ENCODE measurements around the gene ZC3H7A.

ZC3H7A gene

DNA sequence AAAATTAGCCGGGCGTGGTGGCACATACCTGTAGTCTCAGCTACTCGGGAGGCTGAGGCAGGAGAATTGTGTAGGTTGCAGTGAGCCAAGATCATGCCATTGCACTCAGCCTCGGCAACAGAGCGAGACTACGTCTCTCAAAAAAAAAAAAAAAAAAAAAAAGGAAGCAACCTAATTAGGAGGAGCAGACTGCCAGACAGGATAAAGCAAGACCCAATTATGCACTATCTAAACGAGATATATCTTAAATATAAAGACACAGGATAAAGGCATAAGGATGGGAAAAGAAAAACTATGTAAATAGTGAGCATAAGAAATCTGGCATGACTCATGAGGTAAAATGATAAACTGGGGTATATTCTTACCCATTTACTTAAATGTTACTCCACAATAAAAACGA, 59.3 kb downstream of the ZC3H7A start:
- ATAC-seq: no peak

DNA sequence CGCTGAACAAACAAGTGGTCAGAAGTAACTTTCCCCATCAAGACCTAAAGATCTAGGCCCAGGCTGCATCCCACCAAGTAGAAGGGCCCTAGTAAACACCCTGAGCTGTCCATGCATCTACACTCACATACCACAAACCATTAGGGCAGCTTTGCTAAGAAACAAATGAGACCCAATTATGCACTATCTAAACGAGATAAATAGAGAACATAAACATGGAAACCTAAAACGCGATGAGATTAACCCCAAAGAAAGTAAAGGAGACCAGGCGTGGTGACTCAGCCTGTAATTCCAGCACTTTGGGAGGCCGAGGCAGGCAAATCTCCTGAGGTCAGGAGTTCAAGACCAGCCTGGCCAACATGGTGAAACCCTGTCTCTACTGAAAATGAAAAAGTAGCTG, 60.2 kb downstream of the ZC3H7A start:
- TF ChIP-seq ARNTL (CRISPR knock-in tag; IDR thresholded peaks at IDR 0.05; ENCODE audit: borderline replicate concordance, low read depth) (no peak), PPARA (CRISPR knock-in tag; IDR thresholded peaks at IDR 0.05; ENCODE audit: borderline replicate concordance) (no peak), ZFP3 (CRISPR knock-in tag; IDR thresholded peaks at IDR 0.05) (no peak), OSR1 (CRISPR knock-in tag; IDR thresholded peaks at IDR 0.05) (no peak), RARB (CRISPR knock-in tag; IDR thresholded peaks at IDR 0.05) (no peak), PATZ1 (CRISPR knock-in tag; IDR thresholded peaks at IDR 0.05; ENCODE audit: borderline replicate concordance) (no peak), ZC3H10 (CRISPR knock-in tag; IDR thresholded peaks at IDR 0.05) (no peak), SNAI2 (CRISPR knock-in tag; IDR thresholded peaks at IDR 0.05) (no peak), ZNF565 (CRISPR knock-in tag; conservative IDR thresholded peaks at IDR 0.05; ENCODE audit: low read depth) (no peak), CREB5 (CRISPR knock-in tag; IDR thresholded peaks at IDR 0.05; ENCODE audit: low read depth) (no peak)

More for the DNA sequence above, 59.3 kb downstream of the ZC3H7A start:
- TF ChIP-seq ISL1 (CRISPR knock-in tag; IDR thresholded peaks at IDR 0.05) (no peak), PPARA (CRISPR knock-in tag; IDR thresholded peaks at IDR 0.05; ENCODE audit: borderline replicate concordance) (no peak), ARNTL (CRISPR knock-in tag; IDR thresholded peaks at IDR 0.05; ENCODE audit: borderline replicate concordance, low read depth) (no peak), ESRRG (CRISPR knock-in tag; IDR thresholded peaks at IDR 0.05) (no peak), GLIS3 (CRISPR knock-in tag; IDR thresholded peaks at IDR 0.05) (no peak), ZFP30 (CRISPR knock-in tag; IDR thresholded peaks at IDR 0.05) (no peak), SNAI2 (CRISPR knock-in tag; IDR thresholded peaks at IDR 0.05) (no peak), CREB5 (CRISPR knock-in tag; IDR thresholded peaks at IDR 0.05; ENCODE audit: low read depth) (no peak), BACH2 (CRISPR knock-in tag; IDR thresholded peaks at IDR 0.05; ENCODE audit: borderline replicate concordance) (no peak), ZC3H10 (CRISPR knock-in tag; IDR thresholded peaks at IDR 0.05) (no peak), ZNF70 (CRISPR knock-in tag; IDR thresholded peaks at IDR 0.05) (no peak), TCF4 (CRISPR knock-in tag; IDR thresholded peaks at IDR 0.05; ENCODE audit: borderline replicate concordance) (no peak), ZFP3 (CRISPR knock-in tag; IDR thresholded peaks at IDR 0.05) (no peak)
- TF ChIP-seq, protein P1, sequence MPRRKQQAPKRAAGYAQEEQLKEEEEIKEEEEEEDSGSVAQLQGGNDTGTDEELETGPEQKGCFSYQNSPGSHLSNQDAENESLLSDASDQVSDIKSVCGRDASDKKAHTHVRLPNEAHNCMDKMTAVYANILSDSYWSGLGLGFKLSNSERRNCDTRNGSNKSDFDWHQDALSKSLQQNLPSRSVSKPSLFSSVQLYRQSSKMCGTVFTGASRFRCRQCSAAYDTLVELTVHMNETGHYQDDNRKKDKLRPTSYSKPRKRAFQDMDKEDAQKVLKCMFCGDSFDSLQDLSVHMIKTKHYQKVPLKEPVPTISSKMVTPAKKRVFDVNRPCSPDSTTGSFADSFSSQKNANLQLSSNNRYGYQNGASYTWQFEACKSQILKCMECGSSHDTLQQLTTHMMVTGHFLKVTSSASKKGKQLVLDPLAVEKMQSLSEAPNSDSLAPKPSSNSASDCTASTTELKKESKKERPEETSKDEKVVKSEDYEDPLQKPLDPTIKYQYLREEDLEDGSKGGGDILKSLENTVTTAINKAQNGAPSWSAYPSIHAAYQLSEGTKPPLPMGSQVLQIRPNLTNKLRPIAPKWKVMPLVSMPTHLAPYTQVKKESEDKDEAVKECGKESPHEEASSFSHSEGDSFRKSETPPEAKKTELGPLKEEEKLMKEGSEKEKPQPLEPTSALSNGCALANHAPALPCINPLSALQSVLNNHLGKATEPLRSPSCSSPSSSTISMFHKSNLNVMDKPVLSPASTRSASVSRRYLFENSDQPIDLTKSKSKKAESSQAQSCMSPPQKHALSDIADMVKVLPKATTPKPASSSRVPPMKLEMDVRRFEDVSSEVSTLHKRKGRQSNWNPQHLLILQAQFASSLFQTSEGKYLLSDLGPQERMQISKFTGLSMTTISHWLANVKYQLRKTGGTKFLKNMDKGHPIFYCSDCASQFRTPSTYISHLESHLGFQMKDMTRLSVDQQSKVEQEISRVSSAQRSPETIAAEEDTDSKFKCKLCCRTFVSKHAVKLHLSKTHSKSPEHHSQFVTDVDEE (CRISPR knock-in tag; IDR thresholded peaks at IDR 0.05): no peak

DNA sequence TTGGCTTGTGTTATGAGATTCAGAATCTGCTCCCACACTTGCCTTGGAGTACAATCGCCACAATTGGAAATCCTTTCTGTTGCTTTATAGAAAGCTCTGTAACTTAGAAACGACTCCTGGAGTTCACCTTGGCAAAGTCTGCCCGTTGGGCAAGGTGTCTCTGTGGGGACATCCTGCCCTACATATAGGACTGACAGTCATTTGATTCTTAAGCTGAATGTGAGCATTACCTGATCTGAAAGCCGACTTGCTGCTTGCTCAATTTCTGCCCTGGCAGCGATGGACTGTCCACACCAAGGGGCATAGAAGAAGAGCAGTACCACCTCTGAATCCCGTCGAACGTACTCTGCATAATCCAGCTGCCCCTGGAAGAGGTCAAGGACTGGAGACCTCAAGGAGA, 61.3 kb downstream of the ZC3H7A start:
- no peak for TF ChIP-seq TOX (CRISPR knock-in tag; IDR thresholded peaks at IDR 0.05; ENCODE audit: borderline replicate concordance)
- no peak for TF ChIP-seq GLIS3 (CRISPR knock-in tag; IDR thresholded peaks at IDR 0.05)
- no peak for TF ChIP-seq SNAI2 (CRISPR knock-in tag; IDR thresholded peaks at IDR 0.05)
- TF ChIP-seq ZFP3 (CRISPR knock-in tag; IDR thresholded peaks at IDR 0.05): no peak
- no peak for TF ChIP-seq CREB5 (CRISPR knock-in tag; IDR thresholded peaks at IDR 0.05; ENCODE audit: low read depth)
- TF ChIP-seq, protein P2, sequence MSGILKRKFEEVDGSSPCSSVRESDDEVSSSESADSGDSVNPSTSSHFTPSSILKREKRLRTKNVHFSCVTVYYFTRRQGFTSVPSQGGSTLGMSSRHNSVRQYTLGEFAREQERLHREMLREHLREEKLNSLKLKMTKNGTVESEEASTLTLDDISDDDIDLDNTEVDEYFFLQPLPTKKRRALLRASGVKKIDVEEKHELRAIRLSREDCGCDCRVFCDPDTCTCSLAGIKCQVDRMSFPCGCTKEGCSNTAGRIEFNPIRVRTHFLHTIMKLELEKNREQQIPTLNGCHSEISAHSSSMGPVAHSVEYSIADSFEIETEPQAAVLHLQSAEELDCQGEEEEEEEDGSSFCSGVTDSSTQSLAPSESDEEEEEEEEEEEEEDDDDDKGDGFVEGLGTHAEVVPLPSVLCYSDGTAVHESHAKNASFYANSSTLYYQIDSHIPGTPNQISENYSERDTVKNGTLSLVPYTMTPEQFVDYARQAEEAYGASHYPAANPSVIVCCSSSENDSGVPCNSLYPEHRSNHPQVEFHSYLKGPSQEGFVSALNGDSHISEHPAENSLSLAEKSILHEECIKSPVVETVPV (CRISPR knock-in tag; IDR thresholded peaks at IDR 0.05): no peak
- TF ChIP-seq ZC3H10 (CRISPR knock-in tag; IDR thresholded peaks at IDR 0.05): no peak
- TF ChIP-seq TCF4 (CRISPR knock-in tag; IDR thresholded peaks at IDR 0.05; ENCODE audit: borderline replicate concordance): no peak
- TF ChIP-seq, protein P1 (CRISPR knock-in tag; IDR thresholded peaks at IDR 0.05): no peak
- ATAC-seq: no peak

More for the DNA sequence above, 60.2 kb downstream of the ZC3H7A start:
- no peak for ATAC-seq

All from SK-N-SH treated with all-trans-retinoic acid at 6 μM for 48 hours (cell line).